Activated CD8-positive, alpha-beta T cell treated with anti-CD3 and anti-CD28 coated beads for 36 hours (primary cell): Measurements from ENCODE around the gene RETN. TPM values are rescaled to one million over a fixed set of nuclear protein-coding genes. Genes with fewer than 3 reads are reported as not detected.

ENCODE experiments used
- ATAC-seq: fragments of 200-7000 bp; cut with Tn5 transposase; one replicate; pipeline ENCODE4 v1.10.0; 2021; ENCODE audit warnings: mild to moderate bottlenecking, moderate library complexity
- CTCF ChIA-PET: fragments of 350-600 bp; sonication (Branson Sonifier 250); formaldehyde crosslinking; loops from one replicate; lab custom pipeline; 2021; ENCODE audit warnings: antibody characterized with exemption; lab: Charles Lee
- POLR2A ChIA-PET: fragments of 350-600 bp; sonication (Branson Sonifier 250); formaldehyde crosslinking; loops from one replicate; lab custom pipeline; 2021; ENCODE audit warnings: antibody characterized with exemption; lab: Charles Lee
- DNase-seq: peaks from one replicate; pipeline ENCODE4 v3.0.0-alpha.2; 2020
- H3K27ac Mint-ChIP-seq: one replicate; pipeline ENCODE4 v1.8.0; 2021; ENCODE audit warnings: mild to moderate bottlenecking, mixed read lengths
- H3K27me3 Mint-ChIP-seq: one replicate; pipeline ENCODE4 v1.8.0; 2021; ENCODE audit warnings: mixed read lengths
- H3K36me3 Mint-ChIP-seq: one replicate; pipeline ENCODE4 v1.8.0; 2021; ENCODE audit warnings: low read depth, mixed read lengths
- H3K4me1 Mint-ChIP-seq: one replicate; pipeline ENCODE4 v1.8.0; 2021; ENCODE audit warnings: low read depth, mixed read lengths
- H3K4me3 Mint-ChIP-seq: one replicate; pipeline ENCODE4 v1.8.0; 2021; ENCODE audit warnings: mild to moderate bottlenecking, moderate library complexity, mixed read lengths
- H3K9me3 Mint-ChIP-seq: one replicate; pipeline ENCODE4 v1.8.0; 2021; ENCODE audit warnings: mixed read lengths
- intact Hi-C: fragments of 100-400 bp; cut with micrococcal nuclease; formaldehyde crosslinking; loops from one replicate; pipeline ENCODE4 v1.10.0; 2022
- total RNA-seq, 2 experiments: library from RNA; stranded (reverse); gene quantifications; one replicate each; pipeline ENCODE4 v1.2.3, GENCODE V29; 2021
- TF ChIP-seq, protein P1 (sequence below): fragments of 200-600 bp; IDR thresholded peaks from one replicate; pipeline ENCODE4 v1.8.0; 2022; ENCODE audit warnings: antibody characterized with exemption, mild to moderate bottlenecking

Gene RETN
- total RNA-seq, 2 experiments from 2014 or later: not detected

DNA sequence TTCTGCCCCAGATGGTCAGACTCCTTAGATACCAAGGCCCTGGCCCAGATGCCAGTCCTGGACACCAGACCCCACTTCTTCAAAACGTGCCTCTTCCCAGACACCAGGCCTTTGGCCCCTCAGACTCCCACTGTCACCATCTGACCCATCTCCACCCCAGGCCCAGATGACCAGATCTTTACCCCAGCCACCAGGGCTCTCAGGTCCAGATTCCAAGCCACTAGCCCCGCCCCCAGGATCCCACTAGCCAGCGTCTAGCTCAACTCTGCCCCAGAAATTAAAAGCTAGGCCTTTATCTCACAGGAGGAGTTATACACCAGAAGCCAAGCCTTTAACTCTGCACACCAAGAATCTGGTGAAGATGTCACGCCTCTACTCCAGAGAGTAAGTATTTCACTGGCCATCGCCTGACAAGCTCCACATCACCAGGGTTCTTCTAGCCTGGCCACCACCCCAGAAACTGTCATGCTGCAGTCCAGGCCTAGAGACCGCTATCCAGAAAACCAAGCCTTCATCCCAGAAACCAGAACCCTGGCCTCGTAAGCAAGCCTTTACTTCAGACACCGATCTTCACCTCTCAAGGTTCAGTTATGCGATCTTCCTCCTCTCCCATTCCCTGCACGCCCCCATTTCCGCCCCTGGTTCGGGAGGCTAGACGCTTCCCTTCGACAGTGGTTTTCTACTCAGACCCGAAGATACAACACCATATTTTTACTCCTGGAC lies 40.1 kb upstream of the RETN start:
- CTCF ChIA-PET: interaction anchor here (1.1 to 4.0 kb wide), 5 partner anchors 10 to 62 kb away, joined by 4 to 18 read pairs (median 4); partner anchors contain the start of gene TRAPPC5
- peaks cover 4% of the 10 kb centered on the region for H3K36me3 Mint-ChIP-seq
- H3K27ac Mint-ChIP-seq: peak overlapping the region; percentile 93
- POLR2A ChIA-PET: interaction anchor here (0.6 to 2.0 kb wide), 9 partner anchors 9 to 241 kb away, joined by 3 to 10 read pairs (median 4); partner anchors contain the start of genes PNPLA6, STXBP2 and TRAPPC5
- intact Hi-C loops: no loop called here
- H3K27me3 Mint-ChIP-seq: no peaks in the 10 kb centered on the region
- DNase-seq: no peak
- no peak for ATAC-seq
- H3K4me1 Mint-ChIP-seq: peaks cover 31% of the 10 kb centered on the region
- TF ChIP-seq, protein P1, sequence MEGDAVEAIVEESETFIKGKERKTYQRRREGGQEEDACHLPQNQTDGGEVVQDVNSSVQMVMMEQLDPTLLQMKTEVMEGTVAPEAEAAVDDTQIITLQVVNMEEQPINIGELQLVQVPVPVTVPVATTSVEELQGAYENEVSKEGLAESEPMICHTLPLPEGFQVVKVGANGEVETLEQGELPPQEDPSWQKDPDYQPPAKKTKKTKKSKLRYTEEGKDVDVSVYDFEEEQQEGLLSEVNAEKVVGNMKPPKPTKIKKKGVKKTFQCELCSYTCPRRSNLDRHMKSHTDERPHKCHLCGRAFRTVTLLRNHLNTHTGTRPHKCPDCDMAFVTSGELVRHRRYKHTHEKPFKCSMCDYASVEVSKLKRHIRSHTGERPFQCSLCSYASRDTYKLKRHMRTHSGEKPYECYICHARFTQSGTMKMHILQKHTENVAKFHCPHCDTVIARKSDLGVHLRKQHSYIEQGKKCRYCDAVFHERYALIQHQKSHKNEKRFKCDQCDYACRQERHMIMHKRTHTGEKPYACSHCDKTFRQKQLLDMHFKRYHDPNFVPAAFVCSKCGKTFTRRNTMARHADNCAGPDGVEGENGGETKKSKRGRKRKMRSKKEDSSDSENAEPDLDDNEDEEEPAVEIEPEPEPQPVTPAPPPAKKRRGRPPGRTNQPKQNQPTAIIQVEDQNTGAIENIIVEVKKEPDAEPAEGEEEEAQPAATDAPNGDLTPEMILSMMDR: no peak
- H3K4me3 Mint-ChIP-seq: peak overlapping the region; percentile 83
- H3K9me3 Mint-ChIP-seq: no peaks in the 10 kb centered on the region

DNA sequence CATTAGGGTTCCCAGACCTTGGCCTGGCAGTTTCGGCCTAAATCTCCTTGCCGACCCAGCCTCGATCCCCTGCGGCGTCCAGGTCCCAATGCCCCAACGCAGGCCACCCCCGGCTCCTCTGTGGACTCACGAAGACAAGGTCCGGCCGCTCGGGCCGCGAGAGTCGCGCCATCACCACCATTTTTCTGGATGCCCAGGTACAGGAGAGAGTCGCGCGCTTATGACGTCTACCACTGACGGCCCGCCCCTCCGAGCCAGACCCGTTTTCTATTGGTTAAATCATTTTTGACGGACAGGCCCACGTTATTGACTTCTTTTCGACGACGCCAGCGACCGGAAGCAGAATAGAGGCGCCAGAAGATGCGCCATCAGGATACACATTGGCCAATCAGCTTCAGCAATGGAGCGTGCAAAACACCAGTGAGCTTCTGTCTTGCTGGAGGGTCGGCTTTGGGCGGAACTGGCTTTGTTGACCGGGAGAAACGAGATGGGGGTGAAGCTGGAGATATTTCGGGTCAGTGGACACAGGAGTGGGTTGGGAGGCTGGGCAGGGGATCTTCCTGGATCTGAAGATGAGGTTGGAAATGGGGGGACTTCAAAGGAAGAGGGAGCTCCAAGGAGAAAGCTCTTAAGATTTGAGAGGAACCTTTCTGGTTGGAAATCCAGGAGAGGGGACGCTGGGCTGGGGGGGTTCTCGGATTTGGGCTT lies 39.3 kb upstream of the RETN start, which contains the start of the genes PET100 and XAB2:
PET100 (plus strand) TSS at position 447 of the 708 bp plus-strand sequence; CDS start at position 488, 41 bp downstream.
XAB2 (minus strand) TSS at position 199 of the 708 bp plus-strand sequence; CDS start at position 181, 18 bp downstream.
- intact Hi-C loops: no loop called here
- peak; percentile 97 for DNase-seq
- ChIA-PET CTCF (interaction anchor here (1.1 to 4.0 kb wide), 6 partner anchors 9 to 63 kb away, joined by 4 to 18 read pairs (median 5); partner anchors contain the start of gene TRAPPC5), POLR2A (interaction anchor here (0.6 to 2.0 kb wide), 16 partner anchors 8 to 240 kb away, joined by 3 to 10 read pairs (median 4); partner anchors contain the start of genes PNPLA6, STXBP2 and TRAPPC5)
- ATAC-seq: peak; percentile 99
- no peaks in the 10 kb centered on the region for H3K27me3 Mint-ChIP-seq
- TF ChIP-seq, protein P1: no peak
- H3K4me1 Mint-ChIP-seq: peaks cover 31% of the 10 kb centered on the region
- H3K4me3 Mint-ChIP-seq: peak within 1 kb of the TSS; percentile 83
- peak within 1 kb of the TSS; percentile 93 for H3K27ac Mint-ChIP-seq
- H3K9me3 Mint-ChIP-seq: no peaks in the 10 kb centered on the region
- H3K36me3 Mint-ChIP-seq: peaks cover 4% of the 10 kb centered on the region

DNA sequence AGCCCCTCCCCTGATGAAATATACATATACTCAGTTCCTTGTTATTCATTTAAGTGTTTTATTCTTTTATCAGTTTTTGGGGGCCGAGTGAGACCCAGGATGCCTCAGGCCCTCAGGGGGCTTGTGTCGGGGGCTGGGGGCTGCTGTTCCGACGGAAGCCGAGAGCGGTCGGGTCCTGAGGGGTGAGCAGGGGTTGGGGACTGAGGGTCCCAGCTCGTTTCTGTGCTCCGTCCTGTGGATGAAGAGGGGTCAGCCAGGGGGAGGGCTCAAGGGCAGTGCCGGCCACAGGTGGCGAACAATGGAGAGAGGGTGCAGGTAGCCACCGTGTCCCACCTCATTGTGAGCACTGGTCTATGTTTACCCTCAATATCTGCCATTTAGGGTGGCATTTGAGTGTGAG lies 37.3 kb upstream of the RETN start:
- CTCF ChIA-PET: interaction anchor here (3.2 to 4.0 kb wide), 2 partner anchors 49 to 63 kb away, joined by 17 to 18 read pairs; partner anchors contain the start of gene TRAPPC5
- Mint-ChIP-seq H3K27ac (no peak overlapping the region), H3K36me3 (peaks cover 4% of the 10 kb centered on the region), H3K4me1 (peaks cover 42% of the 10 kb centered on the region), H3K4me3 (peak overlapping the region; percentile 34), H3K27me3 (no peaks in the 10 kb centered on the region), H3K9me3 (no peaks in the 10 kb centered on the region)
- intact Hi-C loops: no loop called here
- no peak for DNase-seq
- TF ChIP-seq, protein P1: no peak
- POLR2A ChIA-PET: interaction anchor here (1.7 kb wide), 1 partner anchor 13 kb away, joined by 3 read pairs; no protein-coding TSS in a partner anchor
- no peak for ATAC-seq

DNA sequence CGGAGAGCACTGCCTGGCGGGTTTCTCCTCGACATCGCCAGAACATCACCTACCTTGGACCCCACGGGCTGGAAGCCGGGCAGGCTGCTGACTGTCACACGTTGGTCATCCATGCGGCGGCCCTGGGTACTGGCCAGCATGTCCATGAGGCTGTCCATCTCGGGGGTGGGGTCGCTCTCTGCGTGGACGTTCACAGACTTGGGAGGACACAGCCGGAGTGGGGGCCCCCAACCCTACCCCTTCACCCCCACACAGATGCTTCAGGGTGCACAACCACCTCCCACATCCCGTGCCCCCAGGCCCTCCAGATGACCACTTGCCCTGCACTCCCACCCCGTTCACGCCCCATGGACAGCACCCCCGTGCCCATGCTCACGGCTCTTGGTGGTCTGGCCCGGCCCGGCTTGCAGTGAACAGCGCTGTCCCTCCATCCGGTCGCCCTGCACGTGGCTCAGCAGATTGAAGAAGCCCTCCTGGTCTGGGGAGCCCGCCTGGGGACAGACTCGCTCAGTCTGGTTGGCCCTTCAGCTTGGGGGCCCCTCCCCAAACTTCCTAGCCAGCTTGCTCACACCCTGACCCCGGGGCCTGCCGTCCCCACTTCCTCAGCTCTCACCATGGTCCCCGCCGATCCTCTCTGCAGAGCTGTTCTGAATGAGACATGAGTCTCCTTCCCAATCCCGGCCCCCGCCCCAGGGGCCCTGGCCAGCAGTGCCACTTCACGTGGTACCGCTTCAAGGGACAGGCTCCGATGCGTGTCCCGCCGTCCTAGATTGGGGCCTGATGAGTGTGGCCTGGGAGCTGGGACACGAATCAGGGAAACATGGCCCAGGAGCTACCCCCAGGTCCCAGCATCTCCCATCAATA lies 36.3 kb upstream of the RETN start:
- Mint-ChIP-seq H3K4me1 (peaks cover 39% of the 10 kb centered on the region), H3K9me3 (no peaks in the 10 kb centered on the region), H3K36me3 (peaks cover 1% of the 10 kb centered on the region), H3K27me3 (no peaks in the 10 kb centered on the region), H3K4me3 (no peak overlapping the region), H3K27ac (no peak overlapping the region)
- TF ChIP-seq, protein P1: no peak
- POLR2A ChIA-PET: interaction anchor here (0.5 to 1.4 kb wide), 3 partner anchors 10 to 363 kb away, joined by 3 to 4 read pairs (median 3); no protein-coding TSS in a partner anchor
- CTCF ChIA-PET: interaction anchor here (0.8 kb wide), 1 partner anchor 20 kb away, joined by 3 read pairs; no protein-coding TSS in a partner anchor
- no peak for ATAC-seq
- intact Hi-C loops: no loop called here
- no peak for DNase-seq
